GM19452 (cell line): ENCODE data around the gene SLC22A23.

Experiments used
- ATAC-seq: cut with Tn5 transposase; IDR thresholded peaks from one replicate; pipeline ENCODE4 v1.9.1; 2021; ENCODE audit not compliant: unreplicated experiment

Gene SLC22A23

DNA sequence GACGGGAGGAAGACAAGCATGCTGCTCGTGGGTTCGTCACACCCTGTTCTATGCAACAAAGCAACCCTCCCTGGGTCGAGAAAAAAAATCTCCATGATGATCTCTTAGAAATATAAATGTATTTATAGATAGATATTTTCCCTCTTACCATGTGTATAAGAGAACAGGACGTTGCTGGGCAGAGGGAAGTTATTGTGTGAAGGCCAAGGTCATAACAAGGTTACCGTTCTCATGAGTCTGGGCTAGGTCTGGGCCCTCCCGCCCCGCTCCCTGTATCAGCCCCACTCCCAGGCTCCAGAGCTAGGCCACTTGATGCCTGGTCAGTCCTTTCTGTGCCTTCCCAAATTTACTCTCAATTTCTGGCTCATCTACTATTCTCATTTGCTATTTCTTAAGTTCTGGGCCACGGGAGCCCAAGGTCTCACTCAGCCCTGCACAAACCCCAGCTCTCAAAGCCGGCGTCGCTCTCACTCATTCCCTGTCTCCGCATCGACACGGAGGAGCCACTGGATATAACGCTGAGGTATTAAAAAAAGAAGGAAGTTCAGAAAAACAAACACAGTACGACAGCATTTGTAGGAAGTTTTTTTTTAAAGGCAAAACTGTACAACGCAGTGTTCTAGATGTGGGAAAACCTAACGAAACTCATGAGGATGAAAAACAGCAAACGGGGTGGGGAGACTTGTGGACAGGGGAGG is 101.3 kb downstream of the SLC22A23 start:
- no peak for ATAC-seq

DNA sequence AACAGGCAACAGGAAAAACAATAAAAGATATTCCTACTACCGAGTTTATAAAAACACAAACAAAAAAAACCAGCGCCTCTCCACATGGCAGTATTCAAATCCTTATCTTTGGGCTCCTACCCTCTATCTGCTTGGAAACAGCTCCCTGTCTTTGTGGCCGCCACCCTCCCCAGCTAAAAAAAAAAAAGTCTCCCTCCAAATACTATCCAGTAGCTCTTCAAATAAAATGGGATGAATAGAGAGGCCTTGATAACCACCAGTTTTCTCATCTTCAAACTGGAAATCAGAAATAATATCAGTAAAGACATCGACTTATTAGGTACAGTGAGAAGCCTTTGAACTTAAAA is 101.9 kb downstream of the SLC22A23 start:
- ATAC-seq: no peak

DNA sequence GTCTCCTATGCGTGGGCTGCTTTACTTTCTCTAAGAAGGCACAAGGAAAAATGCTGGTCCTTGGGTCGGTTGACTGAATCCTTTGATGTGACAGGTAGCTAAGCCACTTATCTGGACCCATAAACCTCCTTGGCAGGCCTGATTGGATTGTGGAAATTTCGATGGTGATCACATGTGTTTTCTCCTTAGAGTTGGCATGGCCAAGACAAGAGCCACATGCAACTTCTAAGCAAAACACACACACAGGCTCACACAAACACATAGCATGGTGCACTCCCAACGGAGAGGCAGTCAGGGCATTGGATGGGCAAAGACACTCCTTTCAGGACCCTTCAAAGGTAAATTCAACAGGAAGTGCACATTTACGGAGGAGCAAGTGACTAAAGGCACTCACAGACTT is 102.9 kb downstream of the SLC22A23 start:
- ATAC-seq: no peak

DNA sequence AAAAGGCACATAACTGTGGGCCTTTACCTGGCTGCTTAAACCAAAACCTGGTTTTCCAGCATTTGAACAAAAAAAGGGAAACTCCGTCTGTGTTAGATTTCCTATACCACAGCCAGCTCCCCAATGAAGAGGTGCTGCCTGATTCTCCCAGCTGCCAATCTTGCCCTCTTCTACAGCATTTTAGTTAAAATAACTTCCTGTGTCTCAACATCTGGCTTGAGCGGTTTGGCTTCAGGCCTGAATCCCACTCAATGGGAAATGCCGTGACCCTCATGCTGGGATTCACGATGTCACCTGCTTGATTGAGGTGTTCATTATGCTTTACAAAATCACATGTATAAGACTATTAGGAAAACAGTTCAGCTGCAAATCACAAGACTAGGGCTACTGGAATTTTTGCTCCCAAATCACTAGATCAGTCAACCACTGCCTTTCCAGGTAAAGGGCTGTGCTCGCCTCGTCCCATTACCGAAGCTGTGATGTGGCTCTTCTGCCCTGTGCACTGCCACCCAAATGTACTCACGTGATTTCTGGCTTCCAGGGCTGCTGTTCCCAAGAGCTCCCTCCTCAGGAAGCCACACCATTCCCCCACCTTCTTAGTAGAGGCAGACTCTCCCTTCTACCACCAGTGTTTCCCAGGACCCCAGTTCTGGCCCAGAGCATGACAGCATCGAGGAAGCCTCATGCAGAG is 103.5 kb downstream of the SLC22A23 start:
- no peak for ATAC-seq

DNA sequence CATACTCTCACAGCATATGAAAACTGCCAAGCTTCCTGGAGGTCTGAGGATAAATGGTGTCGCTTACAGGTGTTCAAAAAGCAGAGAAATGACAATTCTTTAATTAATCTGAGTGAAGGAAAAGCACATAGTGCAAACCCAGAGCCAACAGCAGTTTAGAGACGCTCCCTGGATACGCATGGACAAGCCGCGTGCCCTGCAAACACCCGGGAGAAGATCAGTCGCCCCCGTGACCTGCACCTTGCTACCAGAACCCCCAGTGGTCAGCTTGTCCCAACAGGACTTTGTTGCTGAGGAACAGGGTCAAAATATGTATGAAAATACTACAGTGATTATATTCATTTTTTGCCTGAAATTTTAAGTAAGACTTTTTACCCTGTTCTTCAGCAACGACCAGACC is 104.2 kb downstream of the SLC22A23 start:
- no peak for ATAC-seq

- no peak for ATAC-seq
Observed at GRCh38 chr6:3351829-3352524, 104.9 kb downstream of the SLC22A23 start.

GRCh38 chr6:3351105-3351676 is 105.7 kb downstream of the SLC22A23 start:
- no peak for ATAC-seq

GRCh38 chr6:3350252-3350796 is 106.5 kb downstream of the SLC22A23 start:
- no peak for ATAC-seq

- ATAC-seq: no peak
Observed at GRCh38 chr6:3349388-3350251, 107.2 kb downstream of the SLC22A23 start.

DNA sequence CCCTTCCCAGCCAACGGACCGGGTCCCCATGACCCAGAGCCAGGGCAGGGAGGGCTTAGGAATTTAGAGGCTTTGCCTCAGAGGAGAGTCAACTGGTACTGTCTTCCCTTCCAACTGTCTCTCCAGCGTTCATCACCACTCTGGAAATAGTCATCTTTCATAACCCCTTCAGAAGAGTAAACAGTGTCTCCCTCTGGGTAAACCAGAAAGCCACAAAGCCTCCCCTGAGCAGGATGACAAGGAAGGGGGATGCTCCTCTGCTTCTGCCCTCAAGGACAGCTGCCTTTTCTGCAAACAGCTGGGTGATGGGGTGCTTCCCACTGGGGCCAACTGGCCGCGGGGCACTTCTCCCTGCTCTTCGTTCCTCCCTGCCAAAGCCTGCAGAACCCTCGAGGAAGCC is 108.0 kb downstream of the SLC22A23 start:
- ATAC-seq: no peak

DNA sequence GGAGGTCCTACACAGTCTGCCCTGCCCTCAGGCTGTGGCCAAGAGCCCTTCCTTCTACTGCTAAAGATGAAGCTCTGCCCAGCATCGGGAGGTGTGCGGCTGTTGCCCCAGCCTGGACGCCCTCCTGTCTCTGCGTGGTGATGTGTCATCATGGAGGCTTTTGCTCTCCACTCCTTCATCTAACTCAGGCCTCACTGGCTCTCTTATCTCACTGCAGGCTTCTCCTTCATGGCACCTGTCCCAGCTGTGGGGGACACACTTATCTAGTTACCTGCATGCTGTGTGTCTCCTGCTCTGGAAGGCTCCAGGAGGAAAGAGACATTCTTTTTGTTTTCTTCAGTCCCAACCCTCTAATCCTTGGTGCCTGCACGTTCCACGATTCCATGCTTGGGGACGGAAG is 109.0 kb downstream of the SLC22A23 start:
- no peak for ATAC-seq

DNA sequence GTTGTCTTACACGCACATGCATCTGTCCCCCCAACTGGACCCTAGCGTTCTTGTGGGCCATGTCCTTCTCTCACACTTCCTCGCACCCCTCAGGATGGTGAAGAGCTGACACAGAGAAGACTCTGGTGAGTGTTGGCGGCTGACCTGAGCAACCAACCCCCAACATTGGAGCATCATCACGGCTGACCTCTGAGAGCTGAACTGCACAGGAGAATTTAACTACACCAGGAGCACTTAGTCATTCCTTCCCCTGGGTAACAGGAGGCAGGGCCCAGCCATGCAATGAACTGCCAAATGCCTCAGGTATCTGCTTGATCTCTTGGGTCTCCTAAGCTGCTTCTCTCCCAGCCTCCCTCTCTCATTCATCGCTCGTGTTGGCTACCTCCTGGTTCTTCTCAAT is 109.6 kb downstream of the SLC22A23 start:
- no peak for ATAC-seq

GRCh38 chr6:3346476-3346875 is 110.4 kb downstream of the SLC22A23 start:
- no peak for ATAC-seq

GRCh38 chr6:3345836-3346235 is 111.0 kb downstream of the SLC22A23 start:
- no peak for ATAC-seq

GRCh38 chr6:3343089-3343883 is 113.6 kb downstream of the SLC22A23 start:
- ATAC-seq: no peak

DNA sequence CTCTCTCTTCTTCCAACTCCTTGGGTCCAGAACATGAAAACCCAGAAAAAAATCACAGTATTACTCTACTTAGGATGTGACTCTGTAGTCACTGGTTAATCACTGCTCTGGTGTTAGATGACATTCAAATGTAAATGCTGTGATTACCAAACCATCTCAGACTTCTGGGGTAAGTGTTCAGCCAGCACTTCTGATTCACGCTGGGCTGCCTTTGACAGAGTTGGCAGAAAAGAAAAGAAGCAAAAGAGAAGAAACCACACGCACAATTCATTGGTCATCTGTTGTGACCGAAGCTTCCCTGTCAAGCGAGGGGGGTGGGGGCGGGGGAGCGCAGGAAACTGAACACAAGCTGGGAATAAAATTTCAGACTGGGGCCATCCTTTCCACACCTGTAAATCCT is 115.4 kb downstream of the SLC22A23 start:
- ATAC-seq: no peak

DNA sequence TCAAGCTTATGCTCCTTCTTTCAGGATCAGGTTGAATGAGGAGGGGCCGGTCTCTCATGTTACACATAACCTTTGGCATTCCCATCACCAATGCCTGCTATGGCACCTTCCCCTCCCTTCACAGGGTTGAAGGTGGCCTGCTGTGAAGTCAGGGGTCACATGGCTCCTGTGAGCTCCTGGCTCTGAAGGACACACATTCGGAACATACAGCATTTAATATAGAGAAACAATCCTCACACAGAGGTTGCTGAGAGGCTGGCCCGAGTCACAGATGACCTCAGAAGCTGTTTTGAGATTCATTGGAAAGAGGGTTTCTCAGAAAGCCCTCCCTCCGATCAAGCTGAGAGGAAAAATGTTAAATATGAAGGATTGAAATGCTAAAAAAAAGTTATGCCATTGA is 116.0 kb downstream of the SLC22A23 start:
- ATAC-seq: no peak

DNA sequence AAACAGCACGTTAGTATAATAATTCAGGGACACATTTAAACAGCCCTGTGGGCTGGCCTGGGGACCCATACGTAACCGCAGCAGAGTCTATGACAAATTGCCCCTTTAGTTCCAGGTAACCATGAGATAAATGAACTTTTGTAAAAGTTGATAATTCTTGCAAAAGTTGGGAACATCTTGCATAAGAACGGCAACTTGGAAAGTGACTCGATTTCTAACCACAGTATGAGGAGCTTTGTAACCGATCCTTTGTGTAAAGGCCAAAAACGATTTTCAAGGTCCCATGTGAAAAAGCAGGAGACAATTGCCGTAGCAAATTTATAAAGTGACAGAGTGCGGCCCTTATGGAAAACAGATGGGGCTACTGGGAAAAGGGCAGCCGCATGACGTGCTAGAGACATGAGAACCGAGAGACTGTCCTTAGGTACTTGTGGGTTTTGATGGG is 116.5 kb downstream of the SLC22A23 start:
- no peak for ATAC-seq

DNA sequence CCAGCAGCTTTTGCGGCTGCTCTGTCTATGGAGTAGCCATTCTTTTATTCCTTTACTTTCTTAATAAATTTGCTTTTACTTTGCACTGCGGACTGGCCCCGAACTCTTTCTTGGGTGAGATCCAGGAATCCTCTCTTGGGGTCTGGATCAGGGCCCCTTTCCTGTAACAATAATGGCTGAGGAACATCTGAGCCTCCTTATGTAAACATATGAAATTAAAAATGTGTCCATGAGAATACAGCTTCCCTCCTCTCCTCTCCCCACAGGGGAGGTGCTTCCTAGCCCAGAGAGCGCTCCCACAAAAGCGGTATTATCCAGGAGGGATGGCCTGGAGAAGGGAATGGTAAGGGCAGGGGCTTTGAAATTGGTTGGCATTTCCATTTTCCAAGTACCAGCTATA is 117.0 kb downstream of the SLC22A23 start:
- ATAC-seq: no peak
